ENCODE measurements around the gene FAM193B. TPM values are rescaled to one million over a fixed set of nuclear protein-coding genes. Genes with fewer than 3 reads are reported as not detected.

Gene FAM193B
- 70.9 and 79.4 TPM in 2 replicates for total RNA-seq

- Mint-ChIP-seq H3K4me1 (ENCODE audit: low read depth) (peaks cover 37% of the 10 kb centered on the region), H3K27me3 (ENCODE audit: insufficient read depth) (no peaks in the 10 kb centered on the region), H3K27ac (peak within 1 kb of the TSS; percentile 85), H3K4me3 (peak within 1 kb of the TSS; percentile 88), H3K9me3 (no peaks in the 10 kb centered on the region), H3K36me3 (ENCODE audit: low read depth) (peaks cover 12% of the 10 kb centered on the region)
- intact Hi-C loops (cut with micrococcal nuclease), result loop anchor here (1.0 to 10.0 kb wide), 5 partner anchors 37 to 1170 kb away; partner anchors contain the start of genes B4GALT7, HIGD2A, NOP16 and PDLIM7
- peak; percentile 94 for DNase-seq (ENCODE audit: low spot score)
These were observed at the start of gene FAM193B for GRCh38 chr5:177554474-177555111. TSS of gene FAM193B (minus strand) at chr5:177554563. CDS start at chr5:177554458, 105 bp downstream.

GRCh38 chr5:177604116-177604521, 49.8 kb upstream of the FAM193B start:
- Mint-ChIP-seq H3K9me3 (no peaks in the 10 kb centered on the region), H3K27ac (no peak overlapping the region), H3K36me3 (ENCODE audit: low read depth) (peaks cover 2% of the 10 kb centered on the region), H3K27me3 (ENCODE audit: insufficient read depth) (peaks cover 1% of the 10 kb centered on the region), H3K4me3 (no peak overlapping the region), H3K4me1 (ENCODE audit: low read depth) (peaks cover 21% of the 10 kb centered on the region)
- intact Hi-C loops (cut with micrococcal nuclease), result loop anchor here (10.0 kb wide), 1 partner anchor 461 kb away; no protein-coding TSS in a partner anchor
- no peak for DNase-seq (ENCODE audit: low spot score)

GRCh38 chr5:177603631-177604030, 49.3 kb upstream of the FAM193B start:
- intact Hi-C loops (cut with micrococcal nuclease), result loop anchor here (10.0 kb wide), 1 partner anchor 461 kb away; no protein-coding TSS in a partner anchor
- peaks cover 2% of the 10 kb centered on the region for H3K36me3 Mint-ChIP-seq (ENCODE audit: low read depth)

GRCh38 chr5:177602458-177602830, 48.1 kb upstream of the FAM193B start:
- Mint-ChIP-seq H3K4me3 (no peak overlapping the region), H3K27me3 (ENCODE audit: insufficient read depth) (peaks cover 1% of the 10 kb centered on the region), H3K27ac (no peak overlapping the region), H3K9me3 (no peaks in the 10 kb centered on the region), H3K36me3 (ENCODE audit: low read depth) (peaks cover 4% of the 10 kb centered on the region), H3K4me1 (ENCODE audit: low read depth) (peaks cover 30% of the 10 kb centered on the region)
- intact Hi-C loops (cut with micrococcal nuclease), result loop anchor here (10.0 kb wide), 1 partner anchor 462 kb away; no protein-coding TSS in a partner anchor
- no peak for DNase-seq (ENCODE audit: low spot score)

More at GRCh38 chr5:177603631-177604030, 49.3 kb upstream of the FAM193B start:
- Mint-ChIP-seq H3K27ac (no peak overlapping the region), H3K4me3 (no peak overlapping the region), H3K4me1 (ENCODE audit: low read depth) (peaks cover 25% of the 10 kb centered on the region), H3K9me3 (no peaks in the 10 kb centered on the region), H3K27me3 (ENCODE audit: insufficient read depth) (peaks cover 1% of the 10 kb centered on the region)
- DNase-seq (ENCODE audit: low spot score), result no peak

- Mint-ChIP-seq H3K4me3 (peak overlapping the region; percentile 96), H3K9me3 (no peaks in the 10 kb centered on the region), H3K27me3 (ENCODE audit: insufficient read depth) (peaks cover 1% of the 10 kb centered on the region), H3K4me1 (ENCODE audit: low read depth) (peaks cover 30% of the 10 kb centered on the region), H3K36me3 (ENCODE audit: low read depth) (peaks cover 5% of the 10 kb centered on the region), H3K27ac (peak overlapping the region; percentile 30)
- no peak for DNase-seq (ENCODE audit: low spot score)
- intact Hi-C loops (cut with micrococcal nuclease), result loop anchor here (2.0 to 10.0 kb wide), 2 partner anchors 47 to 463 kb away; partner anchors contain the start of gene FAM193B
These were observed 47.5 kb upstream of the FAM193B start for GRCh38 chr5:177601577-177602457.

GRCh38 chr5:177601126-177601525, 46.8 kb upstream of the FAM193B start:
- H3K9me3 Mint-ChIP-seq, result no peaks in the 10 kb centered on the region
- peaks cover 10% of the 10 kb centered on the region for H3K36me3 Mint-ChIP-seq (ENCODE audit: low read depth)
- no peak for DNase-seq (ENCODE audit: low spot score)
- intact Hi-C loops (cut with micrococcal nuclease), result loop anchor here (2.0 to 10.0 kb wide), 2 partner anchors 46 to 464 kb away; partner anchors contain the start of gene FAM193B
- peaks cover 30% of the 10 kb centered on the region for H3K4me1 Mint-ChIP-seq (ENCODE audit: low read depth)
- peak overlapping the region; percentile 96 for H3K4me3 Mint-ChIP-seq
- peak overlapping the region; percentile 95 for H3K27ac Mint-ChIP-seq
- peaks cover 1% of the 10 kb centered on the region for H3K27me3 Mint-ChIP-seq (ENCODE audit: insufficient read depth)

GRCh38 chr5:177600508-177601018, 46.2 kb upstream of the FAM193B start:
- no peak for DNase-seq (ENCODE audit: low spot score)
- H3K27ac Mint-ChIP-seq, result peak overlapping the region; percentile 95

GRCh38 chr5:177599731-177600507, 45.6 kb upstream of the FAM193B start, which contains the start of gene B4GALT7:
TSS of gene B4GALT7 (plus strand) at chr5:177600132. CDS start at chr5:177600211, 79 bp downstream.
- H3K4me3 Mint-ChIP-seq, result peak within 1 kb of the TSS; percentile 96
- no peaks in the 10 kb centered on the region for H3K9me3 Mint-ChIP-seq
- peak within 1 kb of the TSS; percentile 95 for H3K27ac Mint-ChIP-seq
- H3K4me1 Mint-ChIP-seq (ENCODE audit: low read depth), result peaks cover 30% of the 10 kb centered on the region
- peak; percentile 80 for DNase-seq (ENCODE audit: low spot score)
- H3K36me3 Mint-ChIP-seq (ENCODE audit: low read depth), result peaks cover 16% of the 10 kb centered on the region
- intact Hi-C loops (cut with micrococcal nuclease), result loop anchor here (1.0 to 10.0 kb wide), 7 partner anchors 8 to 1425 kb away; partner anchors contain the start of genes FAM193B, HNRNPAB, RNF44 and TMED9
- peaks cover 1% of the 10 kb centered on the region for H3K27me3 Mint-ChIP-seq (ENCODE audit: insufficient read depth)

More at GRCh38 chr5:177600508-177601018, 46.2 kb upstream of the FAM193B start:
- H3K9me3 Mint-ChIP-seq, result no peaks in the 10 kb centered on the region
- H3K27me3 Mint-ChIP-seq (ENCODE audit: insufficient read depth), result peaks cover 1% of the 10 kb centered on the region
- H3K36me3 Mint-ChIP-seq (ENCODE audit: low read depth), result peaks cover 16% of the 10 kb centered on the region
- intact Hi-C loops (cut with micrococcal nuclease), result loop anchor here (1.0 to 10.0 kb wide), 4 partner anchors 8 to 604 kb away; partner anchors contain the start of genes FAM193B, HNRNPAB and TMED9
- peaks cover 30% of the 10 kb centered on the region for H3K4me1 Mint-ChIP-seq (ENCODE audit: low read depth)
- peak overlapping the region; percentile 96 for H3K4me3 Mint-ChIP-seq

GRCh38 chr5:177598477-177598876, 44.1 kb upstream of the FAM193B start:
- Mint-ChIP-seq H3K27ac (peak overlapping the region; percentile 41), H3K4me1 (ENCODE audit: low read depth) (peaks cover 38% of the 10 kb centered on the region), H3K36me3 (ENCODE audit: low read depth) (peaks cover 21% of the 10 kb centered on the region), H3K9me3 (no peaks in the 10 kb centered on the region), H3K27me3 (ENCODE audit: insufficient read depth) (peaks cover 1% of the 10 kb centered on the region), H3K4me3 (peak overlapping the region; percentile 77)
- DNase-seq (ENCODE audit: low spot score), result no peak
- intact Hi-C loops (cut with micrococcal nuclease), result loop anchor here (10.0 kb wide), 3 partner anchors 594 to 1426 kb away; partner anchors contain the start of genes RNF44, UIMC1 and ZNF879

- Mint-ChIP-seq H3K27me3 (ENCODE audit: insufficient read depth) (peaks cover 2% of the 10 kb centered on the region), H3K9me3 (no peaks in the 10 kb centered on the region), H3K27ac (no peak overlapping the region), H3K36me3 (ENCODE audit: low read depth) (peaks cover 28% of the 10 kb centered on the region), H3K4me1 (ENCODE audit: low read depth) (peaks cover 48% of the 10 kb centered on the region), H3K4me3 (no peak overlapping the region)
- intact Hi-C loops (cut with micrococcal nuclease), result loop anchor here (10.0 kb wide), 3 partner anchors 592 to 1428 kb away; partner anchors contain the start of genes RNF44, UIMC1 and ZNF879
- no peak for DNase-seq (ENCODE audit: low spot score)
These were observed 42.4 kb upstream of the FAM193B start for GRCh38 chr5:177596775-177597238.

- no peak overlapping the region for H3K27ac Mint-ChIP-seq
- H3K9me3 Mint-ChIP-seq, result no peaks in the 10 kb centered on the region
- peaks cover 28% of the 10 kb centered on the region for H3K36me3 Mint-ChIP-seq (ENCODE audit: low read depth)
- H3K4me3 Mint-ChIP-seq, result peak overlapping the region; percentile 21
- no peak for DNase-seq (ENCODE audit: low spot score)
- H3K27me3 Mint-ChIP-seq (ENCODE audit: insufficient read depth), result peaks cover 5% of the 10 kb centered on the region
- H3K4me1 Mint-ChIP-seq (ENCODE audit: low read depth), result peaks cover 49% of the 10 kb centered on the region
- intact Hi-C loops (cut with micrococcal nuclease), result loop anchor here (10.0 kb wide), 3 partner anchors 591 to 1429 kb away; partner anchors contain the start of genes RNF44, UIMC1 and ZNF879
These were observed 41.8 kb upstream of the FAM193B start for GRCh38 chr5:177595991-177596774.

Measured in activated T-helper 1 cell treated with anti-CD3 and anti-CD28 coated beads, Interleukin-12 subunit alpha, Interleukin-12 subunit beta, Interleukin-2, Interleukin-4 antibody, amounts not matched to agents 30 ng/mL and 10 ng/mL and 1 ng/mL, durations not matched to agents 14 hours and 24 hours and 36 hours (primary cell).